HepG2 (cell line): ENCODE measurements around the gene CXADR. TPM values are rescaled to one million over a fixed set of nuclear protein-coding genes. Genes with fewer than 3 reads are reported as not detected.

Source experiments
- ERF ChIP-seq: IDR thresholded peaks from 2 replicates; pipeline ENCODE4 v1.6.1; 2018; ENCODE audit warnings: missing biosample characterization, missing genetic modification reagents
- GTF3A ChIP-seq: sonication (generic); formaldehyde crosslinking; conservative IDR thresholded peaks from 2 replicates; pipeline ENCODE4 v1.4.0; 2020; ENCODE audit warnings: mild to moderate bottlenecking, missing genetic modification reagents
- HNF4A ChIP-seq: sonication (generic); formaldehyde crosslinking; IDR thresholded peaks from 2 replicates; pipeline ENCODE4 v1.4.0; 2020; ENCODE audit warnings: missing genetic modification reagents
- IKZF5 ChIP-seq: IDR thresholded peaks from 2 replicates; pipeline ENCODE4 v1.6.1; 2018; ENCODE audit warnings: missing genetic modification reagents, mild to moderate bottlenecking, missing compliant biosample characterization
- KAT7 ChIP-seq: IDR thresholded peaks from 2 replicates; pipeline ENCODE4 v1.6.1; 2018; ENCODE audit warnings: borderline replicate concordance, missing compliant biosample characterization
- MTF1 ChIP-seq: sonication (generic); formaldehyde crosslinking; IDR thresholded peaks from 2 replicates; pipeline ENCODE4 v1.5.0; 2020; ENCODE audit warnings: missing genetic modification reagents
- POLR2AphosphoS2 ChIP-seq: IDR thresholded peaks from 2 replicates; pipeline ENCODE4 v1.6.1; 2011; ENCODE audit warnings: low read depth, low read length, improper control_type of control experiment
- RARA ChIP-seq: IDR thresholded peaks from 2 replicates; pipeline ENCODE4 v1.6.1; 2016; ENCODE audit warnings: missing genetic modification reagents, missing compliant biosample characterization
- SETDB1 ChIP-seq: sonication (generic); formaldehyde crosslinking; IDR thresholded peaks from 2 replicates; pipeline ENCODE4 v1.5.1; 2020; ENCODE audit warnings: missing genetic modification reagents, mild to moderate bottlenecking, borderline replicate concordance
- SIX1 ChIP-seq: sonication (generic); formaldehyde crosslinking; IDR thresholded peaks from 2 replicates; pipeline ENCODE4 v1.4.0; 2020; ENCODE audit warnings: missing genetic modification reagents, borderline replicate concordance
- SNAPC2 ChIP-seq: sonication (generic); formaldehyde crosslinking; IDR thresholded peaks from 2 replicates; pipeline ENCODE4 v1.8.1; 2022; ENCODE audit warnings: mild to moderate bottlenecking, missing genetic modification reagents
- SP2 ChIP-seq: sonication (generic); formaldehyde crosslinking; IDR thresholded peaks from 2 replicates; pipeline ENCODE4 v1.5.1; 2020; ENCODE audit warnings: mild to moderate bottlenecking, missing genetic modification reagents
- SRF ChIP-seq: IDR thresholded peaks from 2 replicates; pipeline ENCODE4 v1.6.1; 2011; ENCODE audit warnings: mild to moderate bottlenecking, low read depth, low read length, moderate library complexity
- ZNF20 ChIP-seq: sonication (generic); formaldehyde crosslinking; IDR thresholded peaks from 2 replicates; pipeline ENCODE4 v1.4.0; 2020; ENCODE audit warnings: mild to moderate bottlenecking, moderate library complexity, missing genetic modification reagents
- ZNF775 ChIP-seq: sonication (generic); formaldehyde crosslinking; IDR thresholded peaks from 2 replicates; pipeline ENCODE4 v1.4.0; 2020; ENCODE audit warnings: missing genetic modification reagents, mild to moderate bottlenecking, moderate library complexity, borderline replicate concordance
- ZNF816 ChIP-seq: sonication (generic); formaldehyde crosslinking; IDR thresholded peaks from 2 replicates; pipeline ENCODE4 v1.8.0; 2022; ENCODE audit warnings: missing genetic modification reagents, mild to moderate bottlenecking, borderline replicate concordance
- polyA plus RNA-seq, 8 experiments: library from polyadenylated mRNA; depleted of rRNA in 3 of 8; stranded (reverse) in 7 of 8; unstranded in 1 of 8; fragments of >200 nt; fragmentation: Illumina TruSeq in 4 of 8; extraction: Trizol in 4 of 8; gene quantifications; 2 replicates each; pipeline versions ENCODE4 v1.2.1 to v1.2.3, GENCODE V29; 2011 to 2016; ENCODE audit warnings: low read depth in 4 of 8, missing spikeins in 1 of 8, mixed read lengths in 1 of 8; ENCODE audit not compliant: insufficient read depth in 1 of 8
- total RNA-seq, 5 experiments: library from RNA; depleted of rRNA; stranded (reverse); fragments of >200 nt; fragmentation: Illumina TruSeq; extraction: Trizol; gene quantifications; 2 replicates each; pipeline ENCODE4 v1.2.3, GENCODE V29; 2016; ENCODE audit warnings: low read depth in 1 of 5
- TF ChIP-seq, protein P1 (sequence below): sonication (generic); formaldehyde crosslinking; IDR thresholded peaks from 2 replicates; pipeline ENCODE4 v1.4.0; 2020; ENCODE audit warnings: missing genetic modification reagents, mild to moderate bottlenecking, borderline replicate concordance
- TF ChIP-seq, protein P2 (sequence below): sonication (generic); formaldehyde crosslinking; IDR thresholded peaks from 2 replicates; pipeline ENCODE4 v1.8.1; 2022; ENCODE audit warnings: low read depth, mild to moderate bottlenecking, missing genetic modification reagents

CXADR gene
- total and polyA plus RNA-seq, 2 of the 13 experiments (the other 11 are each of a cell fraction or from before 2014, with no cell fraction given): 86.8 to 110 TPM

DNA sequence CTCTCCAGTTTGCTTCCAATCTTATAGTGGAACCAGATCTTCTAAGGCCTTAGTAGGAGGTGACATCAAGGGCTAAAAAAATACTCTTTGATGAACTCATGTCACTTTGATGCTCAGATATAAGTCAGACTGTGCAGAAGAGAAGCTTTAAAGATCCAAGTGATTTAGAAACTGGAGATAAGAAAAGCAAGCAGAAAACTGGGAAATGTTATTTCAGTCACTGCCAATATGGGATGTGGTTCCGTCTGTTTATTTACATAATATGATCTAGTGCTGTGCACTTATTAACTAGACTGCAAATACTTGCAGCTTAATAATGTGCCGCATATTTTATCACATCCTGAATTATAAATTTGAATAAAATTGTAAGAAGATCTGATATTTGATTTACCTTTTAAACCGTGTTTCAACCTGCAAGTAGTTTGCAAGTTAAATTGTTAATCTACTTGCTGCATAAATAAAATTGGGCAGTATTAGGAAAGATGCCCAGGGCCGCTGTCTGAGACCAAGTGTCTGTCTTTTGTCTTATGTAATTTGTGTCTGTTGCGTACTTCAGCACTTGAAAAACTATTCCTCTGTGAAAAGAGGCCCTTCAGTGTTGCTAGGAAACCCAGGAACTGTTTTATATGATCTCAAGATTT, 29.6 kb downstream of the CXADR start (continued):
- TF ChIP-seq, protein P1, sequence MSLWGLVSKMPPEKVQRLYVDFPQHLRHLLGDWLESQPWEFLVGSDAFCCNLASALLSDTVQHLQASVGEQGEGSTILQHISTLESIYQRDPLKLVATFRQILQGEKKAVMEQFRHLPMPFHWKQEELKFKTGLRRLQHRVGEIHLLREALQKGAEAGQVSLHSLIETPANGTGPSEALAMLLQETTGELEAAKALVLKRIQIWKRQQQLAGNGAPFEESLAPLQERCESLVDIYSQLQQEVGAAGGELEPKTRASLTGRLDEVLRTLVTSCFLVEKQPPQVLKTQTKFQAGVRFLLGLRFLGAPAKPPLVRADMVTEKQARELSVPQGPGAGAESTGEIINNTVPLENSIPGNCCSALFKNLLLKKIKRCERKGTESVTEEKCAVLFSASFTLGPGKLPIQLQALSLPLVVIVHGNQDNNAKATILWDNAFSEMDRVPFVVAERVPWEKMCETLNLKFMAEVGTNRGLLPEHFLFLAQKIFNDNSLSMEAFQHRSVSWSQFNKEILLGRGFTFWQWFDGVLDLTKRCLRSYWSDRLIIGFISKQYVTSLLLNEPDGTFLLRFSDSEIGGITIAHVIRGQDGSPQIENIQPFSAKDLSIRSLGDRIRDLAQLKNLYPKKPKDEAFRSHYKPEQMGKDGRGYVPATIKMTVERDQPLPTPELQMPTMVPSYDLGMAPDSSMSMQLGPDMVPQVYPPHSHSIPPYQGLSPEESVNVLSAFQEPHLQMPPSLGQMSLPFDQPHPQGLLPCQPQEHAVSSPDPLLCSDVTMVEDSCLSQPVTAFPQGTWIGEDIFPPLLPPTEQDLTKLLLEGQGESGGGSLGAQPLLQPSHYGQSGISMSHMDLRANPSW (CRISPR knock-in tag): no peak
- TF ChIP-seq ZNF20 (no peak), KAT7 (CRISPR knock-in tag) (0 out of 2 replicates have a peak, but pooled peaks have one; percentile 29), SP2 (CRISPR knock-in tag) (no peak), ZNF816 (CRISPR knock-in tag) (peak; percentile 44; the same call in 1 of the 2 replicates), ERF (CRISPR knock-in tag) (peak; percentile 66), POLR2AphosphoS2 (no peak), HNF4A (CRISPR knock-in tag) (peak; percentile 66), GTF3A (CRISPR knock-in tag) (no peak), SRF (peak; percentile 75; the same call in 1 of the 2 replicates), SNAPC2 (no peak), MTF1 (no peak), ZNF775 (no peak), RARA (CRISPR knock-in tag) (peak; percentile 88), SIX1 (CRISPR knock-in tag) (peak; percentile 90), IKZF5 (peak; percentile 53; the same call in 1 of the 2 replicates), SETDB1 (CRISPR knock-in tag) (no peak)
- TF ChIP-seq, protein P2, sequence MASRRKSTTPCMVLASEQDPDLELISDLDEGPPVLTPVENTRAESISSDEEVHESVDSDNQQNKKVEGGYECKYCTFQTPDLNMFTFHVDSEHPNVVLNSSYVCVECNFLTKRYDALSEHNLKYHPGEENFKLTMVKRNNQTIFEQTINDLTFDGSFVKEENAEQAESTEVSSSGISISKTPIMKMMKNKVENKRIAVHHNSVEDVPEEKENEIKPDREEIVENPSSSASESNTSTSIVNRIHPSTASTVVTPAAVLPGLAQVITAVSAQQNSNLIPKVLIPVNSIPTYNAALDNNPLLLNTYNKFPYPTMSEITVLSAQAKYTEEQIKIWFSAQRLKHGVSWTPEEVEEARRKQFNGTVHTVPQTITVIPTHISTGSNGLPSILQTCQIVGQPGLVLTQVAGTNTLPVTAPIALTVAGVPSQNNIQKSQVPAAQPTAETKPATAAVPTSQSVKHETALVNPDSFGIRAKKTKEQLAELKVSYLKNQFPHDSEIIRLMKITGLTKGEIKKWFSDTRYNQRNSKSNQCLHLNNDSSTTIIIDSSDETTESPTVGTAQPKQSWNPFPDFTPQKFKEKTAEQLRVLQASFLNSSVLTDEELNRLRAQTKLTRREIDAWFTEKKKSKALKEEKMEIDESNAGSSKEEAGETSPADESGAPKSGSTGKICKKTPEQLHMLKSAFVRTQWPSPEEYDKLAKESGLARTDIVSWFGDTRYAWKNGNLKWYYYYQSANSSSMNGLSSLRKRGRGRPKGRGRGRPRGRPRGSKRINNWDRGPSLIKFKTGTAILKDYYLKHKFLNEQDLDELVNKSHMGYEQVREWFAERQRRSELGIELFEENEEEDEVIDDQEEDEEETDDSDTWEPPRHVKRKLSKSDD (CRISPR knock-in tag): no peak
